Cardiac septum (tissue), 1 donor: ENCODE data around the gene TTYH3. TPM values are rescaled to one million over a fixed set of nuclear protein-coding genes. Genes with fewer than 3 reads are reported as not detected.
"Not testable (repeated sequence)": the region's sequence is repeated elsewhere in the genome, so short reads cannot be mapped to it uniquely, and the experiment has no call there.

Source experiments
- DNase-seq: peaks from one replicate; pipeline ENCODE4 v3.0.0-alpha.2; 2020; ENCODE audit warnings: low spot score
- intact Hi-C: fragments of 100-400 bp; cut with DNase I; formaldehyde crosslinking; loops from one replicate; pipeline ENCODE4 v1.14.0; 2022
- total RNA-seq: library from RNA; stranded (reverse); fragmentation: NEBNext Ultra II Directional; extraction: Animal tissue kit (Norgen Biotek cat#: 25700); gene quantifications from one replicate; pipeline ENCODE4 v1.2.1, GENCODE V29; 2021
- donor health status: DM: no; HTN: no; CAD: no.

TTYH3 gene
- total RNA-seq, 1 donor from 2014 or later, result 17.1 TPM

DNA sequence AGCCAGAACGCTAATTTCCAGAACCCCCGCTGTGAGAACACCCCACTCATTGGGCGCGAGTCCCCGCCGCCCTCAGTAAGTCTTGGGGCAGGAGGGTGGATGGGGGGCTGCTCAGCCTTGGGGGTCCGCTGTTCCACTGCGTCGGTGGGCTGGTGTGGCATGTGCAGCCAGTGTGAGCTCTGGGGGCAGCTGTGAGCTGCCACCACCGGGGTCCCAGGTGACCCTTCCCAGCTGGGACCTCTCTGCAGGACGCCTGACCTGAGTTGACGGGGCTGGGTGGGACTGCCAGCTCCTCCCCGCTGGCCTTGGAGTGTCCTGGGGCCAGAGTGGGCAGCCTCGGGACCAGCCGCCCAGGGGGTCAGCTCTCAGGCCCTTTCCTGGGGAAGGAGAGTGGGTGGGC is 27.2 kb downstream of the TTYH3 start:
- intact Hi-C loops, result no loop called here
- no peak for DNase-seq

DNA sequence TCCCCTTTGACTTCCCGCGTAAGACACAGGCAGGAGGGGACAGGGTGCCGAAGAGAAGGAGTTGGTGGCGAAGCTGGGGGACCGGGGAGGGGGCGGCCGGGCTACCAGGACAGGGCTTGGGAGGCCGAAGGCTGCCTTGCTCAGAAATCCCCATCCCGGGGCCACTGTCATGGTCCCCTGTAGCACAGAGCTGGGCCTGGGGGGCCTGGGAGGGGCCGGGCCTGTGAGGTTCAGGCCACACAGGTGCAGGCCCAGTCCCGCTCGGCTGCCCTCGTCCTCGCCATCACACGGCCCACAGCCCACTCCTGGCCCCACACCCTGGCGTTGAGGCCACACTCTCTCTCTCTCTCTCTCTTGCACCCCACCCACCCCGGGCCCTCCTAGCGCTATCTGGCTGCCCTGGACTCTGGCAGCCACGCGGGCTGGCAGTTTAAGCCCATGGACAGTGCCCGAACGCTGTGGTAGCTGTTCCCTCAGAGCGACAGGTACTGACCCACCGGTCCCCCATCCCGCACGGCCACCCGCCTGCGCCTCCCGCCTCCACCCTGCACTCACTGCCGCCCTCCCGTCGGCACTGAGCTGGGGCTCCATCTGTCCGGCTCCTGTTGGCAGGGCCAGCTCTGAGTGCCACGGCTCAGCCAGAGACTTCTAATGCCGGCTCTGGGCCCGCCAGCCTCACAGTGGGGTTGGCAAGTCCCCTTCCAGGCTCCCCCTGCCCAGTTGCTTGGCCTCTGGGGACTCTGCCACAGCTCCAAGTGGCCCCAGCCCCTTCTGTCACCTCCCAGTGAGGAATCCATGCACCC is 28.0 kb downstream of the TTYH3 start:
- no peak for DNase-seq
- intact Hi-C loops, result no loop called here

DNA sequence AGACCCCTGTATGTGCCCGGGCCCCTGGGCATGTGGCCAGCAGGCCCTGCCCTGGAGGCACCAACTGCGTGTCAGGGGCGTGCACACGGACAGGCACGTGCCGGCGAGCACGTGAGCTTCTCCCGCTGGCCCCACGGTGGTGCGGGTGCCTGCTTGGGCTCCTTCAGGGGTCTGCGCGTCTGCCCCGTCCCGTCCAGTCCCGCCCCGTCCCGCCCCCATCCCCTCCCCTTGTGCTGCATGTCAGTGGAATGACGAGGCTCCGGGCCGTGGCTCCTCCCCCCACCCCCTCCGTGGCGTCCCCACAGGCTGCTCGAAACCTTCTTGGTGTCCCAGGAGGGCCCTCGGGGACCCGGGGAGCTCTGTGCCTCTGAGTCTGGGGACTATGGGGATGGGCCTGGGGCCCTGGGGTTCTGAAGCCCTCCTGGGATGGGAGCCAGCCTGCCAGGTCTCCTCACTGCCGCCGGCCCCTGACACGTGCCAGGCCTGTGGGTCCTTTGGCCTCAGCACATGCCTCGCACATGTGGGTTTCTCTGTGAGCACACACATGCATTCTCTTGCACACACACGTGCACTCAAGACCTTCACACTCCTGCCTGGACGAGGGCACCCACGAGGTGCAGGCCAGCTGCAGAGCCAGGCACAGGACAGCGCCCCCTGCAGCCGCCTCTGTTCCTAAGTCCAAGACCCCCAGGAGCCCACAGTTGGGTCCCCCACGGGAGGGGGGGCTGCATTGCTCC is 28.7 kb downstream of the TTYH3 start:
- intact Hi-C loops, result no loop called here
- DNase-seq, result no peak

DNA sequence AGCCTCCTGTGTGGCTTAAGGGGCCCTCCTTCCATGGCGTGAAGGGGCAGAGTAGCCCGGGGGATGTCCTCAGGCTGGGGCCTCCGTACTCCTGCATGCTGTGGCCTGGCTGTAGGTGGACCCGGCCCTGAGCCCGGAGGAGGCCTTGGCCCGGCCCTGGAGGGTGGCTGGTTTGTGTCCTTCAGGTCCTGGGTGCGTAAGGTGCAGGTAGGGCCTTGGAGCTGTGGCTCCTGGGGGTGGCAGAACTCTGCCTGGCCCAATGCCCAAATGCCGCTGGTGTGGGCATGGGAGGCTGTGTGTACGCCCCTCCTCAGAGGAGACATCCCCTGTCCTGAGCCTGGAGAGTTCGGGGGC is 29.3 kb downstream of the TTYH3 start:
- intact Hi-C loops, result no loop called here
- no peak for DNase-seq

DNA sequence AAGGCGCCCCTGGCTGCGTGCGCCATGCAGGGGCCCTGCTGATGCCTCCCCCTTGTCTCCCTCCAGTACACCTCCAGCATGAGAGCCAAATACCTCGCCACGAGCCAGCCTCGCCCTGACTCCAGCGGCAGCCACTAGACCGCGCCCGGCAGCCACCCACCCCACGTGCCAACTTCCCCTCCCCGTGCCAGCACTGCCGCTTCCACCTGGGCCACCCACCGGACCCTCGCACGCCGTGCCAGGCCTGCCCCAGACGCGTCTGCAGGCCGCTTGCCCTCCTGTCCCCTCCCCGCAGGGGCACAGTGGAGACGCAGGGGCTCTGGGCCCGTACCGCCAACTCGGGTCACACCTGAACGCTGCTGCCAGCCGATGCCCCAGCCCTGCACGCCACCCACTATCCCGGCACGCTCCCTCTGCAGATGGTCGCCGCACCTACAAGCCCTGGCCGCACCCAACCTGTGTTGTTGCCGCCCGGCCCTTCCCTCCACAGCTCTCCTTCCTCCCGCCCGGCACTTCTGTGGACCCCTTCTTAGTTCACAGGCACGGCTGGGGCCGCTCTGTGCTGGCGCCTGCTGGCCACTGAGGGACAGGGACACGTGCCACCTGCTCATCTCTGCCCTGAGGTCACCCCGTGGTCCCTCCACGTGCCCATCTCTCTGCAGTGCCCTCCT is 30.0 kb downstream of the TTYH3 start:
- DNase-seq, result no peak
- intact Hi-C loops, result no loop called here

DNA sequence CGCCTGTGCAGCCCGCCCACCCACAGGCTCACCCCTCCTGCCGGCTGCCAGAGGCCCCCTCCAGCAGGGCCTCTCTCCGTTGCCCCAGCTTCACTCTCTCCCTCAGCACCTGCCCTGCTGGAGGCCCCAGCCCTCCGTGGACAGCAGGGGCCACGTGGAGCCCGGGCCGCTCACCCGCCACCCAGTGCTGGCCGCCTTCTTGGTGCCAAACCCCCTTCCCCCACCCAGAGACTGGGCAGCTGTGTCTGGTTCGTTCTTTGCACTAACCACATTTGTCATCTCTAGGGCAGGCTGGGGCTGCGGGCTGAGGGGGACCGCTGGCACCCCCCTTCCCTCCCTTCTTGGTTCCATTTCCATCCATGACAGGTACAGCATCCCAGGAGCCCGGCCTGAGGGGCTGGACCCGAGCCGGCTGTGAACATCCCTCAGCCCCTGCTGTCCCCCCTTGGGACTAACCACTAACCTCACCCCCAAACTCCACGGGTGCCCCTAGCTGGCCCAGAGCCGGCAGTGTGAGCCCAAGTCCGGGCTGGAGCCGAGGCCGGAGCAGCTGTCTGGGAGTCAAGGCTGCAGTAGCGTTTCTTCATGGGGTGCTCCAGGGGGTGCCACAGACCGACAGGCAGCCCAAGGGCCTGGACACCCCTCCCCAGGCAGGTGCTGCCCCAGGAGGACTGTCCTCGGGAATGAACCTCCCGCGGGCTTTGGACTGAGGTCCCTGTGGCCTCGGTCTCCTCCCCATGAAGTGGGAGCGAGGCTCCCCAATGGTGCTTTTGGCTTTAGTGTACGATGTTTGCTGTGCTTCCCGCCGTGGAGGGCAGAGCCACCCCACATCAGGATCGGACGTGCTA is 30.7 kb downstream of the TTYH3 start:
- DNase-seq, result no peak
- intact Hi-C loops, result no loop called here

DNA sequence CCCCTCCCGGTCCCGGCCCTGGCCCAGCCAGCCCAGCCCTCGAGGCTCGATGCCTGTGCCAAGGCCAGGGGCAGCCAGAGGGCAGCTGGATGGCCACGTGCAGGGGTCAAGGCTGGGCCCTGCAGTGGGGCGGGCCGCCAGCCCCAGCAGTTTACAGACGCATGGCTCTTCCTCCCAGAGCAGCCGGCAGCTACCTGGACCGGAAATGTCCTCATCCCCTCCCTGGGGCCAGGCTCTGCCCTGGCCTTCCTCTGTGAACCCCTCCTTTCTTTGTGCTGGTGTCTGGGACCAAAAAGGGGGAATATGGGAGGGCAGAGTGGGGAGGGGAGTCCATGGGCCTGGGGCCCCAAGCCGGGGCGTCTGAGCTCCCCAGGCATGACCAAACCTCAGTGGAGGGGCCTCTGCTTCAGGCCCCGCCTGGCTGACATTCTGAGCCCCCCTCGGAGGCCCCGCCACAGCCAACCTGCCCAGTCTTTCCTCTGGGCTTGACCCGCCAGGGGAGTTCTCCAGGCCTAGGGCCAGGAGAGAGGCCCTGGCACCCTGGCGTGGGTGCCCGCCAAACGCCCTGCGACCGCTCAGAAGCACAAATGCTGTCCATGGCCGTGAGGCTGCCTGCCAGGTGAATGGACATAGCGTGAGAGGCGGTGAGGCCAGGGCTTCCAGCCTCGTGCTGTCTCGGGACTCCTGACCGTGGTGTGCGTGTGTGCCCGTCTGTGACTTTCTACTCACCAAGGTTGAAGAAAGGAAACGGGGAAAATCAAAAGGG is 31.5 kb downstream of the TTYH3 start:
- DNase-seq, result no peak
- intact Hi-C loops, result no loop called here

DNA sequence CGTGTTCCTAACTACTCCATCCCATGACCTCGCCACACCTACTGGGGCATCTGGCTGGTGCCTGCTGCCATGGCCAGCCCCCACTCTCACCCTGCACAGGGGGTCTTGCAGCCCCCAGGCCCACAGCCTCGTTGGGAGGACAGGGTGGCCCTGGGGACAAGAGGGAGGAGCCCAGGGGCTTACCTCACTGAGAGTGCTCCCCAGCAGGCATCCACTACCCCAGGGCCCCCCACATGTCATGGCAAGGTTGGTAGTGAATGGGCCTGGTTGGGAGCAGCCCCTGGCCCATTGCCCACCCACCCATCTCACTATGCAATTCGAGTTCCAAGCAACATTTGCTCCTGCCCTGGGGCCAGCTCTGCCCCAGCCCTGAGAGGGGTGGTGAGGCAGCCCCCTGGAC is 32.2 kb downstream of the TTYH3 start:
- intact Hi-C loops, result no loop called here
- DNase-seq, result no peak

DNA sequence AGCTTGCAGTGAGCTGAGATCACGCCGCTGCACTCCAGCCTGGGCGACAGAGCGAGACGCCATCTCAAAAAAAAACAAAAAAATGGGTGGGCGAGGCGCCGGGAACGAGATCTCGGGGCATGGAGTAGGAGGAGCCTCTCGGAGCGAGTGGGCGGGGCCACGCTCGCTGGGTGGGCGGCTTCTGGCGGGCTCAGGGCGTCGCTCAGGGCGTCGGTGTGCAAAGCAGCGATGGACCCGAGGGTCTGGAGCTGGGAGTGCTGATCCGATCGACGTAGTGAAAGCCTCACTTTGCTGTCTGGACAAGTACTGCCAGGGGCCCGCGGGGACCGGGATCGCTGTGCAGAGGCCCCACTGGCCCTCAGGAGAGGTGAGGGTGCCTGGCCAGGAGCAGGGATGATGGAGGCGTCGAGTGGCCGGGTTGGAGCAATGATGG is 33.6 kb downstream of the TTYH3 start:
- DNase-seq, result no peak
- intact Hi-C loops, result no loop called here

DNA sequence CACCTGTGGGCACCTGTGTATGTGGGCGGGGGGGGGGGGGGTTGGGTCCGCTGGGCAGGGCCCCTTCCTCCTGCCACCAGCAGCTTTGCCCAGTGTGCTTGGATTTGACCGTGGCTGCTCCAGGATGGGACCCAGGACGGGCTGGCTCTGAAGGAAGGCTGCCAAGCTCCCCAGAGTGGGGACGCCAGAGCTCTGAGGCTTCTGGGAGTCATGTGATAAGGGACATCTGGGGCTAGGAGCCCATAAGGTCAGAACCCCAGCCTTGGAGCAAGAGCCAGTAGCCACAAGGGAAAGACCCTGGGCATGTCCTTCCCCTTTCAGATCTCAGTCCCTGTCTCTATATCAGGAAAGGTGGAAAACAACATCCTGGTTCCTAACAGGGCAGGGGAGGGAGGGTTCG is 34.4 kb downstream of the TTYH3 start:
- no peak for DNase-seq
- intact Hi-C loops, result no loop called here

DNA sequence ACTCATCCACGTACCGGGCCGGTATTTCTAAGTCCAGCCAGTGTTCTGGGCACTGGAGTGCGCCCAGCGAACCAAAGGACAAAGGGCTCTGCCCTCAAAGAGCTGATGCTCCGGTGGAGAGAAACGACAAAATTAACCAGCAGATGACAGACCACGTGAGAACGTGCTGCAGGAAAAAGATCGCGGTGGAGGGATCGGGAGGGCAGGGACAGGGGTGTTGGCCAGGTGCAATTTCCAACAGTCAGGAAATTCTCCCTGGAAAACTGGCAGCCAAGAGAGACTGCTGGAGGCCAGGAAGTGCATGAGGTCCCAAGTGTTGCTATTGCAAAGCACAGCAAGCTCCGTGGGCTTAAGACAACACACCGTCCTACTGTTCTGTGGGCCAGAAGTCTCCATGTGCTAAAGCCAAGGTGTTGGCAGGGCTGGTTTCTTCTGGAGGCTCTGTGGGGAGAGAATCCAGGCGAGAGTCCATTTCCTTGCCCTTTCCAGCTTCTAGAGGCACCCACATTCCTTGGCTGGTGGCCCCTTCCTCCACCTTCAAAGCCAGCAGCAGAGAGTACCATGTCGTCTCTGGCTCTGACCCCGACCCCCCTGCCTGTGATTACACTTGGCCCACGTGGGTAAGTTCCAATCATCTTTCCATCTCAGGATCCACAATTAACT is 34.9 kb downstream of the TTYH3 start:
- intact Hi-C loops, result no loop called here

DNA sequence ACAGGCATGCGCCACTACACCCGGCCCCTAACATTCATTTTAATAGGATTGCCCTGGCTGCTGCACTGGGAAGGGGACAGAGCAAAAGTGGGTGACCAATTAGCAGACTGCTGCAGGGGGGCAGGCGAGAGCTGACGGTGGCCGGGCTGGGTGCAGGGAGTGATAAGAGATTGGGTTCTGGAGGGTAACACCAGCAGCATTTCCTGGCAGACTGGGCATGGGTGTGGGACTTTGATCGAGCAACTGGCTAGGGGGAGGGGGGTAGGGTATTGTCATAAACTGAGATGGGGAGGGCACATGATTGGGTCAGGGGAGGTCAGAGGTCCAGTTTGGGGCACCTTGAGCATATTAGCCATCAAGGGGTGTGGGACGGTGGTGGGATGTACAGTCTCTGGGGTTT is 36.1 kb downstream of the TTYH3 start:
- no peak for DNase-seq
- intact Hi-C loops, result no loop called here

More for the DNA sequence above, 34.9 kb downstream of the TTYH3 start:
- DNase-seq, result no peak

DNA sequence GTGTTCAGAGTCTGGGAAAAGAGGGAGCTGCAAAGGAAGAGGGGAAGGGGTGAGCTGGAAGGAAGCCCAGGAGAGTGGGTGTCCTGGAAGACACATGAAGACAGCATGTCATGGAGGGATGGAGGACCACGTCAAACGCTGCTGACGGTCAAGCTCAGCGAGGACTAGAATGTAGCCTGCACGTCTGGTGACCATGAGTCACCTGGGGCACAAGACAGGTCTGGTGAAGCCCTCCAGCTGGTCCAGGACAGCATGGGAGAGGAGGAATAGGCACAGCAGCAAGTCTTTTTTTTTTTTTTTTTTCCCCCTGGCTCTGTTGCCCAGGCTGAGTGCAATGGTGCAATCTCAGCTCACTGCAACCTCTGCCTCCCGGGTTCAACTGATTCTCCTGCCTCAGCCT is 36.6 kb downstream of the TTYH3 start:
- no peak for DNase-seq
- intact Hi-C loops, result no loop called here

DNA sequence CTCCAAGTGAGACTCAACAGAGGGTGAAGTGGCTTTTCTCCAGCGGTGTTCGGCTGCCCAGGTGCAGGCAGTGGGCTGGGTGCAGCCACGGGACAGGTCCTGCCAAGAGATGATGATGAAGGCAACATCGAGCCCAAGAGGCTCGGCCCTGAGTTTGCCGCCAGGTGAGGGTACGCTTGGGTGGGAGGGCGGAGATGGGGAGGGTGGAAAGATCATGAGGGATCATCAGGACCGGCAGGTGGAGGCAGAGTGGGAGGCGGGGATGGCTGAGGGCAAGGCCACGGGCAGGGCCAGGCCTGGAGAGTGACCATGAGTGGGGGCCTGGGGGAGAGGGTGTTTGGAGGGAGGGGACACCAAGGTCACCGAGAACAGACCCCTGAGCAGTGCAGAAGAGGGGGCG is 38.4 kb downstream of the TTYH3 start:
- intact Hi-C loops, result no loop called here
- no peak for DNase-seq

DNA sequence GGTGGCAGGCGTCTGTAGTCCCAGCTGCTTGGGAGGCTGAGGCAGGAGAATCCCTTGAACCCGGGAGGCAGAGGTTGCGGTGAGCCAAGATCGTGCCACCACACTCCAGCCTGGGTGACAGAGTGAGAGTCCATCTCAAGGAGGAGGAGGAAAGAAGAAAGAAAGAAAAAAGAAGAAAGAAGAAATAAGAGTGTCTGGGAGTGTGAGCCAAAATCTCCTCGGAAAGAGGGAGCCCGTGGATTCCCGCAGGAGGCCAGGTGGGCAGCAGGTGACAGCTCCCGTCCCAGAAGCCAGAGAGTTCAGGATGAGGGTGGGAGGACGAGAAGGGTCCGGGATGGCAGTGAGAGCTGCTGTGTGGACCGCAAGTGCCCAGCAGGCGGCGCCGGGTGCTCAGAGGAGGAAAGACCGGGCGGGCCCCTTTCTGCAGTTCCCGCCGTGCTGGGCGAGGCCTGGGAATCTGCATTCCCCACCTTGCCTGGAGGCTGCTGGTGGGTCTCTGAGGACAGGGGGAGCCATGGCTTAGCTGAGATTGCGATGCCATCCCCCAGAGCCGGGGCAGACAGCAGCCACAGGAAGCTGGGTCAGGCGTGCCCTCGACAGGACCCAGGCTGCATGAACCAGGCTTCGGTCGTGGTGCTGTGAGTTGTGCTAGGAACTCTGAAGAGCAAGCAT is 39.1 kb downstream of the TTYH3 start:
- intact Hi-C loops, result no loop called here
- peak; percentile 87 for DNase-seq

DNA sequence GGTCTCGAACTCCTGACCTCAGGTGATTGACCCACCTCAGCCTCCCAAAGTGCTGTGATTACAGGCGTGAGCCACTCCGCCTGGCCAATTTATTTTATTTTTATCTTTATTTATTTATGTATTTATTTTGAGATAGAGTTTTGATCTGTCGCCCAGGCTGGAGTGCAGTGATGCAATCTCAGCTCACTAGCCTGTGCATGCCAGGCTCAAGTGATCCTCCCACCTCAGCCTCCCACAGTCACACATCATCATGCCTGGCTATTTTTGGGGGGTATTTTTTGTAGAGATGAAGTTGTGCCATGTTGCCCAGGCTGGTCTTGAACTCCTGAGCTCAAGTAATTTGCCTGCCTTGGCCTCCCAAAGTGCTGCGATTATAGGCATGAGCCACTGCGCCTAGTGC is 41.4 kb downstream of the TTYH3 start:
- DNase-seq, intact Hi-C loops: not testable (repeated sequence)

DNA sequence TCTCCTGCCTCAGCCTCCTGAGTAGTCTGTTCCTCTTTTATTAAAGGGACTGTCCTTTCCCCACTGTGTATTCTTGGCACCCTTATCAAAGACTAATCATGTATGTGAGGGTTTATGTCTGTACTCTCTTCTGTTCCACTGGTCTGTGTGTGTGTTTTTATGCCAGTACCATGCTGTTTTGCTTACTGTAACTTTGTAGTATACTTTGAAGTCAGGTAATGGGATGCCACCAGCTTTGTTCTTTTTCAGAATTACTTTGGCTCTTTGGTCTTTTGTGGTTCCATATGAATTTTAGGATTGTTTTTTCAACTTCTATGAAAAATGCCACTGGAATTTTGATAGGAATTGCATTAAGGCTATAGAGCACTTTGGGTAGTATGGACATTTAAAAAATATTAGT is 42.1 kb downstream of the TTYH3 start:
- DNase-seq, result no peak
- intact Hi-C loops, result no loop called here

DNA sequence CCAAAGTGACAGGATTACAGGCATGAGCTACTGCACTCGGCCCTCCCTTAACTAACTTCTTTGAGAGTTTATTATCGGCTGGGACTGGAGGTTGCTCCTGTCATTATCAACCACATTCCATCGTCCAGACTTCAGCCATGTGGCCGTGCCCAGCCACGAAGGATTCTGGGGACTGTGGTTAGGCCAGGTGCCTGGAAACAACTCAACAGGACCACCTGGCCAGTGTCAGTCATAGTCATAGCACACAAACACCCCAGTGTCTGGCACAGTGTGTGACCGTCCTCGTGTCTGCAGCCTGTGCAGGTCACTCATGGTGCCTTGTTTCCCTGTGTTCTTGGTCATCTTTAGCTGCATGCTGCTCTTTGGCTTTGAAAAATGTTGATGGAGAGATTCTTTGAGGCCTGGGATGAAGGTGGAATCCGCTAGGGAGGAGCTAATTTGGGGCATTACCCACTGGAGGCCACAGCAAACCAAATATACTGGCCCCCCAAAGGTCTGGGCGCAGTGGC is 43.5 kb downstream of the TTYH3 start:
- DNase-seq, result no peak
- intact Hi-C loops, result no loop called here
